Heart right ventricle (tissue), 16 donors: ENCODE results near the gene SULT1A2. TPM values are rescaled to one million over a fixed set of nuclear protein-coding genes. Genes with fewer than 3 reads are reported as not detected.
"Not testable (repeated sequence)": the region's sequence is repeated elsewhere in the genome, so short reads cannot be mapped to it uniquely, and the experiment has no call there.

Source experiments
- ATAC-seq, 8 donors: fragments of 200-7000 bp; cut with Tn5 transposase; one replicate each; pipeline ENCODE4 v1.9.1; 2020; ENCODE audit warnings: mild to moderate bottlenecking in 8 of 8, moderate library complexity in 8 of 8, moderate number of reproducible peaks in 1 of 8
- DNase-seq, 2 donors: peaks; one replicate each; pipeline ENCODE4 v3.0.0-alpha.2; 2020
- H3K27ac ChIP-seq, 10 donors: fragments of 200-600 bp; sonication (generic) in 2 of 10; one replicate each; pipeline versions ENCODE4 v1.5.0 to v1.8.0; 2020 to 2022; ENCODE audit warnings: mild to moderate bottlenecking in 3 of 10
- H3K27me3 ChIP-seq, 7 donors: fragments of 200-600 bp; one replicate each; pipeline ENCODE4 v1.8.0; 2021 to 2022; ENCODE audit warnings: mild to moderate bottlenecking in 2 of 7
- H3K36me3 ChIP-seq, 9 donors: fragments of 200-600 bp; sonication (generic) in 1 of 9; one replicate each; pipeline versions ENCODE4 v1.5.0 to v1.8.0; 2020 to 2022; ENCODE audit warnings: mild to moderate bottlenecking in 2 of 9
- H3K4me1 ChIP-seq, 9 donors: fragments of 200-600 bp; sonication (generic) in 1 of 9; one replicate each; pipeline versions ENCODE4 v1.5.0 to v1.8.0; 2020 to 2022; ENCODE audit warnings: mild to moderate bottlenecking in 4 of 9
- H3K4me3 ChIP-seq, 10 donors: fragments of 200-600 bp; sonication (generic) in 2 of 10; one replicate each; pipeline versions ENCODE4 v1.5.0 to v1.8.0; 2020 to 2022; ENCODE audit warnings: mild to moderate bottlenecking in 7 of 10, moderate library complexity in 2 of 10
- H3K9me3 ChIP-seq, 11 donors: fragments of 200-600 bp in 10 of 11; sonication (generic) in 2 of 11; one replicate each; pipeline versions ENCODE4 v1.5.0 to v1.8.0; 2013 to 2022; ENCODE audit warnings: mild to moderate bottlenecking in 2 of 11, control low read depth in 1 of 11, moderate library complexity in 1 of 11
- CTCF ChIP-seq, 9 donors: fragments of 200-600 bp; sonication (generic) in 2 of 9; IDR thresholded peaks; one replicate each; pipeline versions ENCODE4 v1.5.0 to v1.8.0; 2021 to 2022; ENCODE audit warnings: antibody characterized with exemption in 9 of 9, mild to moderate bottlenecking in 5 of 9, moderate library complexity in 1 of 9
- WGBS, 2 donors: extraction: QIAGEN DNeasy Blood & Tissue Kit; methylation state at CpG; one replicate each; pipeline ENCODE4 v1.1.7; 2013; ENCODE audit warnings: inconsistent platforms in 1 of 2; 5-methylcytosine and 5-hydroxymethylcytosine counted together
- intact Hi-C, 10 donors: fragments of 100-400 bp; cut with DNase I; formaldehyde crosslinking; loops; one replicate each; pipeline versions ENCODE4 v1.11.1 to v1.14.2; 2022
- polyA plus RNA-seq, 2 donors: library from polyadenylated mRNA; stranded (reverse); fragments of 200-250 nt; gene quantifications; one replicate each; pipeline ENCODE4 v1.2.3, GENCODE V29; 2013
- total RNA-seq, 10 donors: library from RNA; stranded (reverse); fragmentation: NEBNext Ultra II Directional in 3 of 10; extraction: Animal tissue kit (Norgen Biotek cat#: 25700) in 3 of 10; gene quantifications; one replicate each; pipeline versions ENCODE4 v1.2.1 to v1.2.4, GENCODE V29; 2021 to 2023
- donor health status: Arrhythmogenic right ventricular cardiomyopathy.
- donor health status: ischemic (EF 13 %, LVEDD 7.1; RV severe dilation, severe dysfunction).
- donor health status: healthy with polysubstance abuse.
- donor health status: DM: no; HTN: yes; CAD: no.
- donor health status: DM: no; HTN: no; CAD: no.
- donor health status: ischemic (EF 25% LVEDD 6.9; RV normal size, moderate dysfunction).
- donor health status: ischemic (EF 25% LVEDD 5.7; RV mildly dilated, moderate dysfunction).
- donor health status: healthy.
- donor health status: DM: yes; HTN: yes; CAD: no.
- donor health status: Ischemic cardiomyopathy.
- donor health status: ischemic (EF 35%, LVEDD 5.7; RV mildly dilated, moderate dysfunction).
- donor health status: nonischemic (EF 11% LVEDD 7.7; RV severe dilation, severe dysfunction).
- donor health status: DM: yes; HTN: yes; CAD: no.
- donor health status: PGD.
- donor health status: ischemic (EF 29% LVEDD 5.4; RV normal size, mild dysfunction).
- donor health status: nonischemic (EF 23%, LVEDD 6.1; RV moderate dilation, normal function).

SULT1A2 gene
- total and polyA plus RNA-seq, 12 donors, result 0.24 to 1.7 (median 0.64) TPM

GRCh38 chr16:28569968-28570752, 26.7 kb downstream of the SULT1A2 start:
- DNase-seq (no peak), ATAC-seq (no peak)
- 94% methylated on average over 4 of the region's 4 CpGs for WGBS, 2 donors
- H3K27ac ChIP-seq, result no peak overlapping the region
- no peak for TF ChIP-seq CTCF (IDR thresholded peaks at IDR 0.05)
- H3K9me3 ChIP-seq, result peaks cover 0 to 17% (median 0%) of the 10 kb centered on the region in 11 donors
- no peak overlapping the region for H3K4me3 ChIP-seq
- H3K36me3 ChIP-seq, result peaks cover 0 to 6% (median 0%) of the 10 kb centered on the region in 9 donors
- H3K27me3 ChIP-seq, result no peaks in the 10 kb centered on the region
- H3K4me1 ChIP-seq, result peaks cover 0 to 30% (median 24%) of the 10 kb centered on the region in 9 donors
- intact Hi-C loops, result loop anchor here in 1 of 10 donors (10.0 kb wide), 1 partner anchor 45 kb away; no protein-coding TSS in a partner anchor

- Histone ChIP-seq H3K4me3 (no peak overlapping the region), H3K9me3 (peaks cover 0 to 17% (median 0%) of the 10 kb centered on the region in 11 donors), H3K27me3 (no peaks in the 10 kb centered on the region), H3K36me3 (peaks cover 0 to 9% (median 0%) of the 10 kb centered on the region in 9 donors), H3K4me1 (peaks cover 0 to 25% (median 20%) of the 10 kb centered on the region in 9 donors), H3K27ac (no peak overlapping the region)
- no peak for ATAC-seq
- WGBS, 2 donors, result 90 to 91% methylated on average over 5 of the region's 5 CpGs
- intact Hi-C loops, result no loop called here
- DNase-seq, result no peak
- no peak for TF ChIP-seq CTCF (IDR thresholded peaks at IDR 0.05)
Observed at GRCh38 chr16:28569021-28569420, 27.8 kb downstream of the SULT1A2 start.

- no peak overlapping the region for H3K27ac ChIP-seq
- H3K4me3 ChIP-seq, result no peak overlapping the region
- H3K36me3 ChIP-seq, result peaks cover 0 to 9% (median 0%) of the 10 kb centered on the region in 9 donors
- intact Hi-C loops, result no loop called here
- H3K4me1 ChIP-seq, result peaks cover under 1 to 10% (median 5%) of the 10 kb centered on the region in 9 donors
- DNase-seq, result no peak
- WGBS, 2 donors, result 96 to 97% methylated on average over 2 of the region's 2 CpGs
- no peak for ATAC-seq
- no peak for TF ChIP-seq CTCF (IDR thresholded peaks at IDR 0.05)
- H3K27me3 ChIP-seq, result no peaks in the 10 kb centered on the region
- H3K9me3 ChIP-seq, result peaks cover 0 to 17% (median 0%) of the 10 kb centered on the region in 11 donors
Observed at GRCh38 chr16:28567292-28567691, 29.6 kb downstream of the SULT1A2 start.

- ATAC-seq, intact Hi-C loops: not testable (repeated sequence)
- 97 to 99% methylated on average over 4 of the region's 4 CpGs for WGBS, 2 donors
Observed at GRCh38 chr16:28566233-28566925, 30.5 kb downstream of the SULT1A2 start.

More at GRCh38 chr16:28566233-28566925, 30.5 kb downstream of the SULT1A2 start:
- H3K36me3 ChIP-seq, H3K27ac ChIP-seq, H3K4me3 ChIP-seq, DNase-seq, H3K27me3 ChIP-seq: not testable (repeated sequence)
- Histone ChIP-seq H3K4me1 (peaks cover 4 to 13% (median 10%) of the 10 kb centered on the region in 9 donors), H3K9me3 (peaks cover 0 to 17% (median 0%) of the 10 kb centered on the region in 11 donors)
